ENCODE data around the gene ZFHX3.

DNA sequence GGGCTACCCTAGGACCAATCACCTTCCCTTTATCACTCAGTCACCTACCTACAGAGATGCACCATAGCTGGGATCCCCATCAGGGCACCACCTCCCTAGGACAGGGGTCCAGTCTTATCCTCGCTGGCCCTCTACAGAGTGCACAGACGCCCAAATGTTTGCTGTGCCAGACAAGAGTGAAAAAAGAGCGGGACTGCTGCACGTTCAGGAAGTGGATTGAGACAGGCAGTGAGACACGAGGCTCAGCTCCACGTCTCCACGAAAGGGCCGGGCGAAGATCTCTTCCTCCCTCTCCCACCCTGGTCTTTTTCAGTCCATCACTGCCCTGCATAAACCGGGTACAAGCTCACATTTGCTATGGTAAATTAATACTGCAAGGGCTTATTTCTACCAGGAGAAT lies 95.5 kb downstream of the ZFHX3 start:
- TF ChIP-seq CTCF (IDR thresholded peaks at IDR 0.05 in 2 of 3, conservative IDR thresholded peaks at IDR 0.05 in 1 of 3; ENCODE audit: insufficient read depth in 2 of 3, low read depth in 1 of 3, low read length in 3 of 3), result no peak
- no peak for TF ChIP-seq ARID1B (IDR thresholded peaks at IDR 0.05)
- TF ChIP-seq POLR2AphosphoS5 (IDR thresholded peaks at IDR 0.05; ENCODE audit: control insufficient read depth, insufficient read depth, low read depth, low read length), result no peak
- TF ChIP-seq NCOA2 (IDR thresholded peaks at IDR 0.05; ENCODE audit: partially characterized antibody in 2 of 2), result no peak
- TF ChIP-seq, protein P1, sequence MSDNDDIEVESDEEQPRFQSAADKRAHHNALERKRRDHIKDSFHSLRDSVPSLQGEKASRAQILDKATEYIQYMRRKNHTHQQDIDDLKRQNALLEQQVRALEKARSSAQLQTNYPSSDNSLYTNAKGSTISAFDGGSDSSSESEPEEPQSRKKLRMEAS (CRISPR knock-in tag; IDR thresholded peaks at IDR 0.05), result no peak
- TF ChIP-seq HCFC1 (IDR thresholded peaks at IDR 0.05; ENCODE audit: low read depth, low read length), result no peak
- no peak for TF ChIP-seq TBP (optimal IDR thresholded peaks at IDR 0.05; ENCODE audit: low read depth, low read length)

Data from K562 (cell line).